ENCODE measurements around the gene INO80. TPM values are rescaled to one million over a fixed set of nuclear protein-coding genes. Genes with fewer than 3 reads are reported as not detected.

Gene INO80
- total RNA-seq, 1 experiment from 2014 or later = 38.4 TPM

GRCh38 chr15:41122849-41123248, 6.8 kb upstream of the INO80 start:
- Histone ChIP-seq H3K9me2 (replicated peaks; ENCODE audit: low read length) (no peaks in the 10 kb centered on the region), H2AFZ (ENCODE audit: low read length) (no peak overlapping the region), H3K27ac (ENCODE audit: low read length) (no peak overlapping the region), H3K4me1 (ENCODE audit: insufficient read depth, low read length) (peaks cover 10% of the 10 kb centered on the region), H3K9me3 (ENCODE audit: low read length) (no peaks in the 10 kb centered on the region), H3F3A (ENCODE audit: low read length, unreplicated experiment) (no peaks in the 10 kb centered on the region), H3K9ac (ENCODE audit: low read length) (no peak overlapping the region), H3K4me2 (ENCODE audit: low read length) (no peak overlapping the region), H3K4me3 (ENCODE audit: low read length) (no peak overlapping the region), H3K36me3 (ENCODE audit: low read depth, low read length) (no peaks in the 10 kb centered on the region), H3K27me3 (ENCODE audit: low read length) (no peaks in the 10 kb centered on the region), H3K79me2 (ENCODE audit: low read length) (no peaks in the 10 kb centered on the region), H4K20me1 (ENCODE audit: low read length) (no peaks in the 10 kb centered on the region)
- ChIA-PET POLR2A (ENCODE audit: unreplicated experiment) (no interaction called here), CTCF (no interaction called here)
- intact Hi-C loops (cut with micrococcal nuclease) = no loop called here
- BruUV-seq (replicated peaks) = no TSS peak
- no peak for DNase-seq
- TF ChIP-seq EZH2 (IDR thresholded peaks at IDR 0.05; ENCODE audit: low read length, unreplicated experiment) = no peak
- TF ChIP-seq EZH2phosphoT487 (IDR thresholded peaks at IDR 0.05; ENCODE audit: borderline replicate concordance, low read length) = no peak
- TF ChIP-seq CTCF (conservative IDR thresholded peaks at IDR 0.05; ENCODE audit: low read depth, low read length) = no peak
- no peak for ATAC-seq

- POLR2A ChIA-PET (ENCODE audit: unreplicated experiment) = no interaction called here
- ATAC-seq = no peak
- H4K20me1 ChIP-seq (ENCODE audit: low read length) = no peaks in the 10 kb centered on the region
These were observed 5.9 kb upstream of the INO80 start for GRCh38 chr15:41121951-41122350.

More at GRCh38 chr15:41121951-41122350, 5.9 kb upstream of the INO80 start:
- Histone ChIP-seq H3F3A (ENCODE audit: low read length, unreplicated experiment) (no peaks in the 10 kb centered on the region), H3K9me2 (replicated peaks; ENCODE audit: low read length) (no peaks in the 10 kb centered on the region), H3K36me3 (ENCODE audit: low read depth, low read length) (no peaks in the 10 kb centered on the region), H3K4me2 (ENCODE audit: low read length) (no peak overlapping the region), H2AFZ (ENCODE audit: low read length) (no peak overlapping the region), H3K9me3 (ENCODE audit: low read length) (no peaks in the 10 kb centered on the region), H3K4me3 (ENCODE audit: low read length) (no peak overlapping the region), H3K79me2 (ENCODE audit: low read length) (0 out of 2 replicates have a peak, but pooled peaks cover 2% of the 10 kb centered on the region), H3K27me3 (ENCODE audit: low read length) (no peaks in the 10 kb centered on the region), H3K27ac (ENCODE audit: low read length) (no peak overlapping the region), H3K4me1 (ENCODE audit: insufficient read depth, low read length) (peaks cover 13% of the 10 kb centered on the region), H3K9ac (ENCODE audit: low read length) (no peak overlapping the region)
- CTCF ChIA-PET = no interaction called here
- DNase-seq = no peak
- TF ChIP-seq EZH2 (IDR thresholded peaks at IDR 0.05; ENCODE audit: low read length, unreplicated experiment) = no peak
- TF ChIP-seq CTCF (conservative IDR thresholded peaks at IDR 0.05; ENCODE audit: low read depth, low read length) = no peak
- no peak for TF ChIP-seq EZH2phosphoT487 (IDR thresholded peaks at IDR 0.05; ENCODE audit: borderline replicate concordance, low read length)
- intact Hi-C loops (cut with micrococcal nuclease) = no loop called here
- BruUV-seq (replicated peaks) = no TSS peak
